Ovary (tissue), 9 donors: ENCODE data around the gene ZMIZ1. TPM values are rescaled to one million over a fixed set of nuclear protein-coding genes. Genes with fewer than 3 reads are reported as not detected.
"Not testable (repeated sequence)": the region's sequence is repeated elsewhere in the genome, so short reads cannot be mapped to it uniquely, and the experiment has no call there.

Source experiments
- DNase-seq, 5 donors: peaks; one replicate each; pipeline ENCODE4 v3.0.0-alpha.2; 2019 to 2020
- H3K27ac ChIP-seq, 2 donors: fragments of 200-600 bp; one replicate each; pipeline versions ENCODE4 v1.5.1 to v1.8.0; 2019 to 2022
- H3K27me3 ChIP-seq: fragments of 200-600 bp; one replicate; pipeline ENCODE4 v1.8.0; 2022
- H3K36me3 ChIP-seq: fragments of 200-600 bp; sonication (generic); one replicate; pipeline ENCODE4 v1.5.1; 2019
- H3K4me1 ChIP-seq: one replicate; pipeline ENCODE4 v1.8.1; 2013; ENCODE audit warnings: mild to moderate bottlenecking, moderate library complexity; ENCODE audit not compliant: insufficient read depth
- H3K4me3 ChIP-seq: fragments of 200-600 bp; sonication (generic); one replicate; pipeline ENCODE4 v1.5.1; 2017
- H3K9me3 ChIP-seq, 2 donors: fragments of 200-600 bp in 1 of 2; sonication (generic) in 1 of 2; one replicate each; pipeline versions ENCODE4 v1.5.1 to v1.8.1; 2013 to 2019; ENCODE audit warnings: mild to moderate bottlenecking in 1 of 2, moderate library complexity in 1 of 2
- CTCF ChIP-seq, 3 donors: fragments of 450-650 bp in 2 of 3; fragments of 200-600 bp in 1 of 3; IDR thresholded peaks; one replicate each; pipeline versions ENCODE4 v1.5.1 to v1.8.0; 2016 to 2022; ENCODE audit warnings: antibody characterized with exemption in 3 of 3, mild to moderate bottlenecking in 1 of 3
- EP300 ChIP-seq: sonication (generic); formaldehyde crosslinking; IDR thresholded peaks from one replicate; pipeline ENCODE4 v1.6.1; 2017; ENCODE audit warnings: antibody characterized with exemption
- POLR2A ChIP-seq: fragments of 450-650 bp; IDR thresholded peaks from one replicate; pipeline ENCODE4 v1.6.1; 2017; ENCODE audit warnings: antibody characterized with exemption, mild to moderate bottlenecking, moderate library complexity
- WGBS, 3 donors: extraction: QIAGEN DNeasy Blood & Tissue Kit in 1 of 3; methylation state at CpG; one replicate each; pipeline versions ENCODE4 v1.1.5 to v1.1.7; 2013 to 2017; 5-methylcytosine and 5-hydroxymethylcytosine counted together
- intact Hi-C, 4 donors: fragments of 100-400 bp; cut with DNase I; formaldehyde crosslinking; loops; one replicate each; pipeline versions ENCODE4 v1.11.0 to v1.15.1; 2022 to 2023
- polyA plus RNA-seq, 2 donors: library from polyadenylated mRNA; stranded (reverse); fragments of 200-250 nt in 1 of 2; fragments of 350-450 nt in 1 of 2; fragmentation: Illumina TruSeq in 1 of 2; extraction: RNeasy Lipid Tissue Mini Kit (QIAGEN cat#74804) in 1 of 2; gene quantifications; one replicate each; pipeline ENCODE4 v1.2.3, GENCODE V29; 2013 to 2014
- total RNA-seq, 7 donors: library from RNA; depleted of rRNA in 2 of 7; stranded (reverse); fragments of >200 nt in 2 of 7; fragmentation: NEBNext Ultra II Directional in 3 of 7; extraction: Animal tissue kit (Norgen Biotek cat#: 25700) in 3 of 7; gene quantifications; one replicate each; pipeline versions ENCODE4 v1.1.0 to v1.2.4, GENCODE V29; 2016 to 2023
- donor health status: DM: no; HTN: no; CAD: no; lungs with moderate emphysema.
- donor health status: DM: no; HTN: no; CAD: no.
- donor health status: Bipolar disorder and iron deficiency.
- donor health status: DM: yes; HTN: yes; CAD: no.
- donor health status: DM: no; HTN: no; CAD: no.
- donor health status: DM: yes; HTN: yes; CAD: no.

The ZMIZ1 gene
- total and polyA plus RNA-seq, 9 donors, result 30.3 to 117 (median 69.1) TPM

GRCh38 chr10:79029478-79030390, 39.0 kb upstream of the ZMIZ1 start:
- Histone ChIP-seq H3K36me3 (no peaks in the 10 kb centered on the region), H3K4me1 (no peaks in the 10 kb centered on the region), H3K9me3 (no peaks in the 10 kb centered on the region), H3K27ac (no peak overlapping the region), H3K4me3 (no peak overlapping the region), H3K27me3 (no peaks in the 10 kb centered on the region)
- WGBS, 3 donors, result 87 to 91% (median 89%) methylated on average over 12 of the region's 12 CpGs
- peak in 2 of 5 donors; percentile 2 to 3 for DNase-seq
- intact Hi-C loops, result no loop called here
- TF ChIP-seq EP300, result no peak
- no peak for TF ChIP-seq CTCF (IDR thresholded peaks at IDR 0.05)
- no peak for TF ChIP-seq POLR2A

GRCh38 chr10:79030705-79031104, 38.1 kb upstream of the ZMIZ1 start:
- no peaks in the 10 kb centered on the region for H3K9me3 ChIP-seq
- H3K4me3 ChIP-seq, result no peak overlapping the region
- H3K27ac ChIP-seq, result no peak overlapping the region
- no peaks in the 10 kb centered on the region for H3K27me3 ChIP-seq
- no peaks in the 10 kb centered on the region for H3K4me1 ChIP-seq
- no peak for DNase-seq
- intact Hi-C loops, result no loop called here
- no peak for TF ChIP-seq EP300
- no peak for TF ChIP-seq CTCF (IDR thresholded peaks at IDR 0.05)
- no peak for TF ChIP-seq POLR2A
- no peaks in the 10 kb centered on the region for H3K36me3 ChIP-seq
- WGBS, 3 donors, result 86 to 89% (median 87%) methylated on average over 1 of the region's 1 CpG

GRCh38 chr10:79031723-79032122, 37.0 kb upstream of the ZMIZ1 start:
- DNase-seq, result peak in 1 of 5 donors; percentile 1
- no peaks in the 10 kb centered on the region for H3K27me3 ChIP-seq
- TF ChIP-seq CTCF (IDR thresholded peaks at IDR 0.05) (no peak), EP300 (no peak), POLR2A (no peak)
- intact Hi-C loops, result no loop called here
- WGBS, 3 donors, result 92 to 98% (median 95%) methylated on average over 5 of the region's 5 CpGs
- H3K36me3 ChIP-seq, result no peaks in the 10 kb centered on the region
- H3K4me1 ChIP-seq, result no peaks in the 10 kb centered on the region
- no peaks in the 10 kb centered on the region for H3K9me3 ChIP-seq
- H3K4me3 ChIP-seq, result no peak overlapping the region
- no peak overlapping the region for H3K27ac ChIP-seq

GRCh38 chr10:79034271-79034876, 34.4 kb upstream of the ZMIZ1 start:
- intact Hi-C loops, result no loop called here
- no peak for TF ChIP-seq CTCF (IDR thresholded peaks at IDR 0.05)
- TF ChIP-seq EP300, result no peak
- no peak for TF ChIP-seq POLR2A
- Histone ChIP-seq H3K4me3 (no peak overlapping the region), H3K27me3 (no peaks in the 10 kb centered on the region), H3K36me3 (no peaks in the 10 kb centered on the region), H3K9me3 (no peaks in the 10 kb centered on the region), H3K4me1 (no peaks in the 10 kb centered on the region), H3K27ac (no peak overlapping the region)
- DNase-seq, result peak in 2 of 5 donors; percentile 3 to 8
- 93 to 95% (median 94%) methylated on average over 9 of the region's 9 CpGs for WGBS, 3 donors

GRCh38 chr10:79036416-79036815, 32.4 kb upstream of the ZMIZ1 start:
- H3K27ac ChIP-seq, H3K9me3 ChIP-seq, H3K36me3 ChIP-seq, H3K4me3 ChIP-seq, H3K4me1 ChIP-seq, H3K27me3 ChIP-seq, intact Hi-C loops: not testable (repeated sequence)
- 81 to 99% (median 96%) methylated on average over 6 of the region's 6 CpGs for WGBS, 3 donors
- DNase-seq, result peak in 1 of 5 donors; percentile 2
